GM23338 (cell line): Measurements from ENCODE around the gene SLC6A7. TPM values are rescaled to one million over a fixed set of nuclear protein-coding genes. Genes with fewer than 3 reads are reported as not detected.

Experiments
- ATAC-seq: fragments of 200-7000 bp; cut with Tn5 transposase; 3 replicates; pipeline ENCODE4 v1.9.1; 2020
- DNase-seq: peaks from one replicate; pipeline ENCODE4 v3.0.0-alpha.2; 2015; ENCODE audit warnings: low spot score
- H2AFZ ChIP-seq: fragments of 200-600 bp; sonication (generic); 2 replicates; pipeline ENCODE4 v1.8.0; 2016; ENCODE audit warnings: antibody characterized with exemption, mild to moderate bottlenecking, moderate library complexity
- H3F3A ChIP-seq: fragments of 200-600 bp; sonication (generic); replicated peaks from 2 replicates; pipeline ENCODE4 v1.8.0; 2017; ENCODE audit warnings: antibody characterized with exemption, mixed run types, low read depth
- H3K27ac ChIP-seq: fragments of 200-600 bp; sonication (generic); 2 replicates; pipeline ENCODE4 v1.6.1; 2016; ENCODE audit warnings: low read depth
- H3K27me3 ChIP-seq: fragments of 200-600 bp; sonication (generic); 2 replicates; pipeline ENCODE4 v1.8.0; 2016; ENCODE audit warnings: mild to moderate bottlenecking, mixed run types, moderate library complexity; ENCODE audit not compliant: insufficient read depth
- H3K36me3 ChIP-seq: fragments of 200-600 bp; sonication (generic); 2 replicates; pipeline ENCODE4 v1.8.0; 2016; ENCODE audit warnings: mild to moderate bottlenecking; ENCODE audit not compliant: insufficient read depth
- H3K4me1 ChIP-seq: fragments of 200-600 bp; sonication (generic); 2 replicates; pipeline ENCODE4 v1.8.0; 2016; ENCODE audit warnings: mild to moderate bottlenecking, moderate library complexity; ENCODE audit not compliant: insufficient read depth
- H3K4me2 ChIP-seq: fragments of 200-600 bp; sonication (generic); 2 replicates; pipeline ENCODE4 v1.7.1; 2017; ENCODE audit warnings: mixed run types
- H3K4me3 ChIP-seq: fragments of 200-600 bp; sonication (generic); 2 replicates; pipeline ENCODE4 v1.6.1; 2016; ENCODE audit warnings: mixed run types
- H3K79me2 ChIP-seq: fragments of 200-600 bp; sonication (generic); replicated peaks from 2 replicates; pipeline ENCODE4 v1.8.0; 2017; ENCODE audit warnings: mild to moderate bottlenecking; ENCODE audit not compliant: insufficient read depth
- H3K9me2 ChIP-seq: fragments of 200-600 bp; sonication (generic); 2 replicates; pipeline ENCODE4 v1.8.0; 2017; ENCODE audit not compliant: insufficient read depth
- H4K20me1 ChIP-seq: fragments of 200-600 bp; sonication (generic); replicated peaks from 2 replicates; pipeline ENCODE4 v1.8.0; 2017; ENCODE audit warnings: mild to moderate bottlenecking; ENCODE audit not compliant: insufficient read depth
- H3K27ac Mint-ChIP-seq: 2 replicates; pipeline ENCODE4 v1.8.0; 2020; ENCODE audit warnings: inconsistent platforms, mild to moderate bottlenecking, moderate library complexity, mixed read lengths
- H3K27me3 Mint-ChIP-seq: 3 replicates; pipeline ENCODE4 v1.8.0; 2022; ENCODE audit warnings: low read depth, mild to moderate bottlenecking, moderate library complexity, mixed read lengths, inconsistent platforms; ENCODE audit not compliant: insufficient read depth, poor library complexity
- H3K36me3 Mint-ChIP-seq: 3 replicates; pipeline ENCODE4 v1.8.0; 2021; ENCODE audit warnings: low read depth, mild to moderate bottlenecking, inconsistent platforms, moderate library complexity, mixed read lengths
- H3K4me1 Mint-ChIP-seq: 3 replicates; pipeline ENCODE4 v1.8.0; 2020; ENCODE audit warnings: mild to moderate bottlenecking, inconsistent platforms, mixed read lengths
- H3K4me3 Mint-ChIP-seq: 3 replicates; pipeline ENCODE4 v1.8.0; 2021; ENCODE audit warnings: moderate library complexity, mild to moderate bottlenecking, inconsistent platforms, mixed read lengths
- H3K9me3 Mint-ChIP-seq: 3 replicates; pipeline ENCODE4 v1.8.0; 2020; ENCODE audit warnings: moderate library complexity, mild to moderate bottlenecking, inconsistent platforms, mixed read lengths
- ETS1 ChIP-seq: IDR thresholded peaks from 2 replicates; pipeline ENCODE4 v1.6.1; 2016; ENCODE audit warnings: antibody characterized with exemption
- EZH2 ChIP-seq: fragments of 200-600 bp; sonication (generic); IDR thresholded peaks from one replicate; pipeline ENCODE4 v1.8.0; 2017; ENCODE audit warnings: antibody characterized with exemption, mild to moderate bottlenecking, low read depth; ENCODE audit not compliant: unreplicated experiment
- EZH2phosphoT487 ChIP-seq: fragments of 200-600 bp; sonication (generic); IDR thresholded peaks from one replicate; pipeline ENCODE4 v1.8.1; 2018; ENCODE audit warnings: antibody characterized with exemption; ENCODE audit not compliant: unreplicated experiment
- polyA plus RNA-seq: library from polyadenylated mRNA; unstranded; fragments of >200 nt; fragmentation: Nextera tagmentation; extraction: Ambion mirVana; gene quantifications from 2 replicates; pipeline ENCODE4 v1.2.1, GENCODE V29; 2016
- total RNA-seq: library from RNA; depleted of rRNA; stranded (reverse); fragments of >200 nt; shearing (Covaris generic); gene quantifications from 2 replicates; pipeline ENCODE4 v1.2.3, GENCODE V29; 2014
- TF ChIP-seq, protein P1 (sequence below), 2 experiments: fragments of 200-600 bp in 1 of 2; sonication (generic) in 1 of 2; conservative IDR thresholded peaks; 2 replicates each; pipeline versions ENCODE4 v1.5.1 to v1.6.1; 2016 to 2017; ENCODE audit warnings: antibody characterized with exemption in 2 of 2, low read depth in 2 of 2, mild to moderate bottlenecking in 2 of 2, moderate library complexity in 1 of 2

SLC6A7 gene
- total and polyA plus RNA-seq, 2 experiments from 2014 or later = not detected

GRCh38 chr5:150166650-150167511 is 23.0 kb upstream of the SLC6A7 start, which contains the start of gene CDX1:
CDX1 (plus strand) TSS chr5:150166778; CDS start chr5:150166877, 99 bp downstream.
- peaks cover 5% of the 10 kb centered on the region; the same call in 1 of the 2 replicates for H4K20me1 ChIP-seq
- no peak within 1 kb of the TSS for H3K27ac ChIP-seq
- H2AFZ ChIP-seq = no peak within 1 kb of the TSS
- H3K27me3 ChIP-seq = peaks cover 78% of the 10 kb centered on the region
- no peaks in the 10 kb centered on the region for H3K9me2 ChIP-seq
- H3F3A ChIP-seq = peaks cover 5% of the 10 kb centered on the region; the same call in 1 of the 2 replicates
- no peaks in the 10 kb centered on the region for H3K79me2 ChIP-seq
- peak within 1 kb of the TSS; percentile 76 for H3K4me2 ChIP-seq
- H3K36me3 ChIP-seq = no peaks in the 10 kb centered on the region
- H3K4me1 ChIP-seq = no peaks in the 10 kb centered on the region; the same call in 1 of the 2 replicates
- TF ChIP-seq EZH2phosphoT487 = peak; percentile 52
- peak; percentile 72 for TF ChIP-seq EZH2
- TF ChIP-seq, protein P1, sequence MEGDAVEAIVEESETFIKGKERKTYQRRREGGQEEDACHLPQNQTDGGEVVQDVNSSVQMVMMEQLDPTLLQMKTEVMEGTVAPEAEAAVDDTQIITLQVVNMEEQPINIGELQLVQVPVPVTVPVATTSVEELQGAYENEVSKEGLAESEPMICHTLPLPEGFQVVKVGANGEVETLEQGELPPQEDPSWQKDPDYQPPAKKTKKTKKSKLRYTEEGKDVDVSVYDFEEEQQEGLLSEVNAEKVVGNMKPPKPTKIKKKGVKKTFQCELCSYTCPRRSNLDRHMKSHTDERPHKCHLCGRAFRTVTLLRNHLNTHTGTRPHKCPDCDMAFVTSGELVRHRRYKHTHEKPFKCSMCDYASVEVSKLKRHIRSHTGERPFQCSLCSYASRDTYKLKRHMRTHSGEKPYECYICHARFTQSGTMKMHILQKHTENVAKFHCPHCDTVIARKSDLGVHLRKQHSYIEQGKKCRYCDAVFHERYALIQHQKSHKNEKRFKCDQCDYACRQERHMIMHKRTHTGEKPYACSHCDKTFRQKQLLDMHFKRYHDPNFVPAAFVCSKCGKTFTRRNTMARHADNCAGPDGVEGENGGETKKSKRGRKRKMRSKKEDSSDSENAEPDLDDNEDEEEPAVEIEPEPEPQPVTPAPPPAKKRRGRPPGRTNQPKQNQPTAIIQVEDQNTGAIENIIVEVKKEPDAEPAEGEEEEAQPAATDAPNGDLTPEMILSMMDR (conservative IDR thresholded peaks at IDR 0.05; ENCODE audit: low read depth in 2 of 2) = no peak
- peaks cover 77% of the 10 kb centered on the region for H3K27me3 Mint-ChIP-seq
- H3K4me3 Mint-ChIP-seq = peak within 1 kb of the TSS; percentile 55
- no peaks in the 10 kb centered on the region for H3K36me3 Mint-ChIP-seq
- peaks cover 4% of the 10 kb centered on the region; the same call in 1 of the 3 replicates for H3K9me3 Mint-ChIP-seq
- peaks cover 22% of the 10 kb centered on the region for H3K4me1 Mint-ChIP-seq
- H3K27ac Mint-ChIP-seq = no peak within 1 kb of the TSS
- ATAC-seq = peak; percentile 65
- DNase-seq = peak; percentile 55
- H3K4me3 ChIP-seq = peak within 1 kb of the TSS; percentile 48; the same call in 1 of the 2 replicates

- Histone ChIP-seq H4K20me1 (peaks cover 5% of the 10 kb centered on the region; the same call in 1 of the 2 replicates), H3K79me2 (no peaks in the 10 kb centered on the region), H3K27ac (no peak overlapping the region), H3K4me1 (no peaks in the 10 kb centered on the region; the same call in 1 of the 2 replicates), H3K9me2 (no peaks in the 10 kb centered on the region), H3K4me3 (peak overlapping the region; percentile 48; the same call in 1 of the 2 replicates), H3K36me3 (no peaks in the 10 kb centered on the region), H3F3A (peaks cover 5% of the 10 kb centered on the region; the same call in 1 of the 2 replicates), H3K27me3 (peaks cover 78% of the 10 kb centered on the region), H3K4me2 (peak overlapping the region; percentile 76; the same call in 1 of the 2 replicates), H2AFZ (no peak overlapping the region)
- DNase-seq (peak; percentile 34), ATAC-seq (peak; percentile 9)
- Mint-ChIP-seq H3K27ac (no peak overlapping the region), H3K27me3 (peaks cover 73% of the 10 kb centered on the region), H3K36me3 (no peaks in the 10 kb centered on the region), H3K4me1 (peaks cover 22% of the 10 kb centered on the region), H3K4me3 (peak overlapping the region; percentile 43), H3K9me3 (peaks cover 4% of the 10 kb centered on the region; the same call in 1 of the 3 replicates)
- TF ChIP-seq ETS1 (no peak), EZH2 (peak; percentile 29)
Measured at GRCh38 chr5:150167512-150167850, 22.4 kb upstream of the SLC6A7 start.
